Measurements from ENCODE around the gene PER2. TPM values are rescaled to one million over a fixed set of nuclear protein-coding genes. Genes with fewer than 3 reads are reported as not detected.

PER2 gene
- total and polyA plus RNA-seq, 2 of the 4 experiments (the other 2 are of a cell fraction): 1.7 to 3.2 TPM

DNA sequence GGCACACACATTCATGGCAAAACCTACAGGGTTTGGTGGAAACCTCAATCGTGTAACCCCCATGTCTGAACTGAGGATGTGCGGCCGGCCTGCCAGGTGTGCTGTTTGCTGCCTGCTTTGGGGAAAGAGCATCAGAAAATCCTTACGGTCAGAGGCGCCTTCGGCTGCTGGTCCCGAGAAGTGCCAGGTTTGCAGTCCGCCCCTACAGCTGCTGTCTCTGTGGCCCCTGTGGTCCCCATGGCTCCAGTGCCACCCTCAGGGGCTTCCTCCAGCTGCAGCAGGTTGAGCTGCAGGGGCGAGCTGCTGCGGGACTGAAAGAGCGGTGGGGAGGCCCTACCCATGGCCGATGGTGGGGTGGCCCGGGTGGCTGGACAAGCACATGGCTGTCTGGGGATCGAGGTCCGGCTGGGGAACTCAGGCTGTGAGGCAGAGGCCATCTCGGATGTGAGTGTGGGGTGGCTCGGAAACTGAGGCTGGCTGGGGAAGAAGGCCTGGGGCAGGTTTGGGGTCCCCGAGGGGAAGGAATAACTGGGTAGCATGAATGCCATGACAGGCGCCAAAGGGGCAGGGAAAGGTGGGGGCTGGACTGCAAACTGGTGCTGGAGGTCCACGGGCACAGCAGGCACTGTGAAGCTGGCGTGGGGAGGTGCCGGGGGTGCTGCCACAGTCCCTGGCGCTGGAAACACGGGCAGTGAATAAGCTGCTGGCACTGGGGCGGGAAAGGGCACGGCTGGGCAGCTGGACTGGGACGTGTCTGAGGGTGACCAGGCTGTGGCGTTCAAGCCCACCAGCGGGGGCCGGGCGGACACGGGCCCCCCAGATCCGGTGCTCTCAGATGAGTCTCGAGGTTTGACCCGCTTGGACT lies 35.4 kb downstream of the PER2 start:
- no TSS peak for BruUV-seq (replicated peaks)
- Histone ChIP-seq H3K36me3 (ENCODE audit: control insufficient read depth, insufficient read depth, low read length) (peaks cover 22% of the 10 kb centered on the region), H4K20me1 (ENCODE audit: insufficient read depth, low read length) (0 out of 2 replicates have a peak, but pooled peaks cover 4% of the 10 kb centered on the region), H3K4me1 (ENCODE audit: control insufficient read depth, insufficient read depth, low read length) (no peaks in the 10 kb centered on the region), H4K5ac (ENCODE audit: low read depth, low read length) (no peak overlapping the region), H3K4me2 (ENCODE audit: low read depth, low read length) (no peak overlapping the region), H2BK15ac (ENCODE audit: low read depth, low read length) (no peak overlapping the region), H2BK20ac (ENCODE audit: low read depth, low read length) (no peak overlapping the region), H3K23ac (ENCODE audit: low read depth, low read length) (no peak overlapping the region), H2AK9ac (replicated peaks; ENCODE audit: low read depth, low read length, poor library complexity) (peak overlapping the region; percentile 26), H3K56ac (ENCODE audit: extremely low read depth, insufficient read depth, low read length) (no peak overlapping the region), H3K79me1 (ENCODE audit: low read depth in 1 of 2, low read length in 2 of 2) (no peaks in the 10 kb centered on the region), H3K27me3 (ENCODE audit: control insufficient read depth, insufficient read depth, low read length) (no peaks in the 10 kb centered on the region), H3K18ac (ENCODE audit: low read depth, low read length) (no peak overlapping the region), H3K4me3 (ENCODE audit: insufficient read depth, low read depth, low read length) (no peak overlapping the region), H3K9me3 (ENCODE audit: control insufficient read depth, insufficient read depth, low read length) (no peaks in the 10 kb centered on the region), H3K9me1 (ENCODE audit: insufficient read depth, low read length) (no peaks in the 10 kb centered on the region), H4K91ac (ENCODE audit: insufficient read depth, low read depth, low read length) (no peak overlapping the region), H3K9ac (ENCODE audit: low read depth, low read length) (no peak overlapping the region), H2BK5ac (ENCODE audit: low read depth, low read length, poor library complexity, severe bottlenecking) (no peak overlapping the region), H2AFZ (replicated peaks; ENCODE audit: low read length, poor library complexity) (no peak overlapping the region), H4K8ac (ENCODE audit: low read depth in 2 of 2, low read length in 2 of 2) (no peak overlapping the region), H3K4ac (ENCODE audit: low read depth, low read length) (no peak overlapping the region), H2AK5ac (ENCODE audit: low read depth, low read length) (no peak overlapping the region), H2BK120ac (ENCODE audit: low read depth, low read length) (no peak overlapping the region), H3K27ac (ENCODE audit: insufficient read depth, low read length) (no peak overlapping the region), H3K14ac (replicated peaks; ENCODE audit: low read depth, low read length) (no peak overlapping the region)
- WGBS, 2 experiments (ENCODE audit: extremely low coverage in 2 of 2, insufficient read length in 1 of 2): 96% methylated on average over 22 of the region's 35 CpGs; no CpG with 5 or more reads in 1 of the 2 experiments
- dilution Hi-C loops (cut with HindIII; ENCODE audit: low sequenced_read_pairs, unreplicated experiment) (no loop called here), in situ Hi-C loops (cut with MboI; ENCODE audit: low sequenced_read_pairs) (no loop called here), intact Hi-C loops (cut with micrococcal nuclease) (no loop called here)
- ATAC-seq (ENCODE audit: low read depth) (no peak), DNase-seq (no peak)
- POLR2A ChIA-PET (ENCODE audit: unreplicated experiment): no interaction called here
- CTCF ChIA-PET: no interaction called here
- TF ChIP-seq MXI1 (IDR thresholded peaks at IDR 0.05; ENCODE audit: borderline replicate concordance, low read depth, low read length): no peak
- TF ChIP-seq, protein P1, sequence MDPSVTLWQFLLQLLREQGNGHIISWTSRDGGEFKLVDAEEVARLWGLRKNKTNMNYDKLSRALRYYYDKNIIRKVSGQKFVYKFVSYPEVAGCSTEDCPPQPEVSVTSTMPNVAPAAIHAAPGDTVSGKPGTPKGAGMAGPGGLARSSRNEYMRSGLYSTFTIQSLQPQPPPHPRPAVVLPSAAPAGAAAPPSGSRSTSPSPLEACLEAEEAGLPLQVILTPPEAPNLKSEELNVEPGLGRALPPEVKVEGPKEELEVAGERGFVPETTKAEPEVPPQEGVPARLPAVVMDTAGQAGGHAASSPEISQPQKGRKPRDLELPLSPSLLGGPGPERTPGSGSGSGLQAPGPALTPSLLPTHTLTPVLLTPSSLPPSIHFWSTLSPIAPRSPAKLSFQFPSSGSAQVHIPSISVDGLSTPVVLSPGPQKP (IDR thresholded peaks at IDR 0.05; ENCODE audit: borderline replicate concordance, low read depth, low read length): no peak
- TF ChIP-seq MAZ (IDR thresholded peaks at IDR 0.05; ENCODE audit: borderline replicate concordance, low read depth, low read length): no peak
- TF ChIP-seq RCOR1 (IDR thresholded peaks at IDR 0.05; ENCODE audit: insufficient replicate concordance, low read length): no peak
- TF ChIP-seq NFE2L2 (IDR thresholded peaks at IDR 0.05; ENCODE audit: low read depth, low read length): no peak
- TF ChIP-seq RAD21 (IDR thresholded peaks at IDR 0.05; ENCODE audit: low read length): no peak
- TF ChIP-seq SMC3 (IDR thresholded peaks at IDR 0.05; ENCODE audit: low read depth, low read length): no peak
- TF ChIP-seq CEBPB (IDR thresholded peaks at IDR 0.05; ENCODE audit: low read depth, low read length): no peak
- TF ChIP-seq, protein P2, sequence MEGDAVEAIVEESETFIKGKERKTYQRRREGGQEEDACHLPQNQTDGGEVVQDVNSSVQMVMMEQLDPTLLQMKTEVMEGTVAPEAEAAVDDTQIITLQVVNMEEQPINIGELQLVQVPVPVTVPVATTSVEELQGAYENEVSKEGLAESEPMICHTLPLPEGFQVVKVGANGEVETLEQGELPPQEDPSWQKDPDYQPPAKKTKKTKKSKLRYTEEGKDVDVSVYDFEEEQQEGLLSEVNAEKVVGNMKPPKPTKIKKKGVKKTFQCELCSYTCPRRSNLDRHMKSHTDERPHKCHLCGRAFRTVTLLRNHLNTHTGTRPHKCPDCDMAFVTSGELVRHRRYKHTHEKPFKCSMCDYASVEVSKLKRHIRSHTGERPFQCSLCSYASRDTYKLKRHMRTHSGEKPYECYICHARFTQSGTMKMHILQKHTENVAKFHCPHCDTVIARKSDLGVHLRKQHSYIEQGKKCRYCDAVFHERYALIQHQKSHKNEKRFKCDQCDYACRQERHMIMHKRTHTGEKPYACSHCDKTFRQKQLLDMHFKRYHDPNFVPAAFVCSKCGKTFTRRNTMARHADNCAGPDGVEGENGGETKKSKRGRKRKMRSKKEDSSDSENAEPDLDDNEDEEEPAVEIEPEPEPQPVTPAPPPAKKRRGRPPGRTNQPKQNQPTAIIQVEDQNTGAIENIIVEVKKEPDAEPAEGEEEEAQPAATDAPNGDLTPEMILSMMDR (conservative IDR thresholded peaks at IDR 0.05; ENCODE audit: low read depth, low read length): no peak
- TF ChIP-seq BHLHE40 (IDR thresholded peaks at IDR 0.05; ENCODE audit: low read depth, low read length): no peak
- TF ChIP-seq, protein P3, sequence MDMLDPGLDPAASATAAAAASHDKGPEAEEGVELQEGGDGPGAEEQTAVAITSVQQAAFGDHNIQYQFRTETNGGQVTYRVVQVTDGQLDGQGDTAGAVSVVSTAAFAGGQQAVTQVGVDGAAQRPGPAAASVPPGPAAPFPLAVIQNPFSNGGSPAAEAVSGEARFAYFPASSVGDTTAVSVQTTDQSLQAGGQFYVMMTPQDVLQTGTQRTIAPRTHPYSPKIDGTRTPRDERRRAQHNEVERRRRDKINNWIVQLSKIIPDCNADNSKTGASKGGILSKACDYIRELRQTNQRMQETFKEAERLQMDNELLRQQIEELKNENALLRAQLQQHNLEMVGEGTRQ (IDR thresholded peaks at IDR 0.05; ENCODE audit: low read depth, low read length): no peak
- TF ChIP-seq RFX5 (IDR thresholded peaks at IDR 0.05; ENCODE audit: low read depth, low read length): no peak
- no peak for TF ChIP-seq CHD1 (IDR thresholded peaks at IDR 0.05; ENCODE audit: low read depth, low read length)
- no peak for TF ChIP-seq POLR2A (IDR thresholded peaks at IDR 0.05; ENCODE audit: low read depth, low read length)
- no peak for TF ChIP-seq MAFK (IDR thresholded peaks at IDR 0.05; ENCODE audit: low read depth, low read length)

Measured in IMR-90 (cell line).